Stimulated activated CD4-positive, alpha-beta T cell treated with anti-CD3 and anti-CD28 coated beads, Interleukin-4, amount 100 ng/mL, for 24 hours (primary cell): ENCODE results near the gene VAV2.

Experiments used
- DNase-seq: peaks from one replicate; pipeline ENCODE4 v3.0.0-alpha.2; 2020

VAV2 gene

DNA sequence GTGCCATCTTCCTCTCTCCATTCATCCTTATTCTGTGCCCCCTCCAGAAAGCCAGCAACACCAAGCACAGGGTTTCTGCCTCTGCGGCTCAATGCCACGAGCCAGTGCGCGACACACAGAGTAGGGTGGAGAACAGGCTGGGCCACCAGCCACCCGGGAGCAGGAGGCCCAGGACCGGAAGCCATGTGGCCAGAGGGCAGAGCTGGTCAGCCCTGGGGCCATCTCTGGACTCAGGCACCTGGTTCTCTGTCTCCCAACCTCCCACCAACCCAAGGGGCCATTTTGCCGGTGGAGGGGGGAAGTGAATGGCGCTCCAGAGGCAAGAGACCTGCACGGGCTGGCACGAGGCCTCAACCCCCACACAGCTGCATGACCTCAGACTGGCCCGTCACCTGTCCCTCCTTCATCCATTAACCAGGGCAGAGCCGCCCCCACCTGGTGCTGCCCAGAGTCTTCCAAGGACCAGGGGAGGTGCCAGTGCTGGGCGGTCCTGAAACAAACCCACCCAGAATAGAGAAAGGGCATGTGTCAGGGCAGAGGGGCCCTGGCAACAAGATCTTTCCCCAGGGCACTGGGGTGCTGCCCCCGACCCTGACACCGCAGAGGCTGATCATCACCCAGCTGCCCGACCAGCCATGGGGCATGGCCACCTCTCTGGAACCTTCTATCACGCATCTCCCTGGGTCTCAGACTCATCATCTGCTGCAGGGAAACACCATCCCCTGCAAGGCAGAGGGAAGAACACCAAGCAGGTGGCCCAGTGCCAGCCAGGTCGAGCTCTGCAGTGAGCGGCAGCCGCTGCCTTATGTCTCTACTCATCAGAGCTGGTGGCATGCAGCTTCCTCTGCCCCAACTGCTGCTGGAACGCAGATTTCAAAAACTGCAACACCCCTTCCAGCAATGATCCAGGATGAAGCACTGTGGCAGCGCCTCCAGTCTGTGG, 11.9 kb downstream of the VAV2 start:
- DNase-seq = no peak

DNA sequence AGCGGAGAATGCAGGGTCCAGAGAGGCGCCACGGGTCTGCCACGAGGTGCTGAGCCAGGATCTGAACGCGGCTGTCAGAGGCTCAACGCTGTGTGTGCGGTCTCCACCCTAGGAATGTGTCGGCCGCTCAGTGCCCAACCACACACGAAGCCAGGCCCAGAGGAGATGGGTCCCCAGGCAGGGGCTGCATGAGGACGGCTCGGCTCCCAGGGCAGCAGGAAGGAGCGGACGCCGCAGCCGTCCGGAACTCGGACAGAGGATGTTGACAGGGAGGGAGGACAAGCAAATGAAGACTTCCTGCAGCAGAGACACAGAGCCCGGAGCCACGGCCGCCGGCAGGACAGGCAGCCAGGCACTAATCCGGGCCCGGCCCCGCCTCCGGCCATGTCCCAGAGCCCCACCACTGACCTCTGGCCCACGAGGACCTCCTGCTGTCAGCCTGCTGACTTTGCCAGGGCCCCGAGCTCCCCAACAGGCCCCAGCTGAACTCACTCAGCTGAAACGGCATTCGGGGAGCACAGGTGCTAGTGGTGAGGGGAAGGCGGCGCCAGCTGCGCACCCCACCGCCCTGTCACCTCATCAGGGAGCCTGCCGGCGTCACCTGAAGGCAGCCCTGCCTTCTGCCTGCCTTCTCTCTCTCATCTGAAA, 12.7 kb downstream of the VAV2 start:
- DNase-seq = no peak

DNA sequence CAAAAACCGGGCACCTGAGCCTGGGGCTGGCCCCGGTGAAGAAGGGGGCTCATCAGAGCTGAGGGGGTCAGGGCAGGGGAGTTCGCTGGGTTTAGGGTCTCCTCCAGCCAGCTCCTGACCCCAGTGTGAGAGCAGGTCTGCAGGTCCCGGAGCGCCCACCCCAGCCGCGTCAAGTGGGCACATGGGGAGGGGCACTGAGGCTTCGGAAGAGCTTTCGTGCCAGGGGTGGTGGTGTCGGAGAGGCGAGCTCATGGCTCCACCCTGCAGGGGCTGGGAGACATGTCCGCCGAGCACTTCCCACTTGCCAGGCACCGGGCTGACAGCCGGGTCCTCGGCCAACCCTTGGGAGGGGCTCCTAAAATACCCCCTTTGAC, 13.2 kb downstream of the VAV2 start:
- no peak for DNase-seq

DNA sequence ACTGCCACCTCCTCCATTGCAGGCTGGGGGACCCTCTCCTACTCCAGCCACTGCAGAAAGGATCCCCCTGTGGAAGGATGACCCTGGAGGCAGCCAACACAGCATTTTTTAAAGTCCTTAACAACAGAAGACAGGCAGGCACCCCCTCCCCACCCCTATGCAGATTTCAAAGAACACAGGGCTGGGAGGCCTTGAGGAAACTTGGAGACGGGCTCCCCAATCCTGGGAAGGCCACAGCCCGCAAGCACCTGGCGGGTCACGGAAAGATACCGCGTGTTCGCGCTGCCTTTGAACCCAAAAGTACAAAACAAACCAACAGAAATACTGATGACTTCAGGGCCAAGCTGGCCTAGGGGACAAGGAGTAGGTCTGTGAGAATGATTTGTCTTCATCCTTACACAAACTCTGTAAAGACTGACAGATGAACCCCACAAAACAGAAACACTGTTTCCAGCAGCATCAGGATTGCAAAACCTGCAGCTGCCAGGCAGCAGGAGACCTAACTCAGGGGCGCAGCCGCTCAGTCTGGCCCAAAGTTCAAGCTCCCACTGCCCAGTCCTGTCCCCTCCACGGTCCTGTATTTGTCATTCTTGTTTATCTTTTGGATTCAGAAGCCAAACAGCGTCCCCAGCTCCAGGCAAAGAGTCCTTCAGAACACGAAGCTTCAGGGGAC, 13.8 kb downstream of the VAV2 start:
- no peak for DNase-seq

DNA sequence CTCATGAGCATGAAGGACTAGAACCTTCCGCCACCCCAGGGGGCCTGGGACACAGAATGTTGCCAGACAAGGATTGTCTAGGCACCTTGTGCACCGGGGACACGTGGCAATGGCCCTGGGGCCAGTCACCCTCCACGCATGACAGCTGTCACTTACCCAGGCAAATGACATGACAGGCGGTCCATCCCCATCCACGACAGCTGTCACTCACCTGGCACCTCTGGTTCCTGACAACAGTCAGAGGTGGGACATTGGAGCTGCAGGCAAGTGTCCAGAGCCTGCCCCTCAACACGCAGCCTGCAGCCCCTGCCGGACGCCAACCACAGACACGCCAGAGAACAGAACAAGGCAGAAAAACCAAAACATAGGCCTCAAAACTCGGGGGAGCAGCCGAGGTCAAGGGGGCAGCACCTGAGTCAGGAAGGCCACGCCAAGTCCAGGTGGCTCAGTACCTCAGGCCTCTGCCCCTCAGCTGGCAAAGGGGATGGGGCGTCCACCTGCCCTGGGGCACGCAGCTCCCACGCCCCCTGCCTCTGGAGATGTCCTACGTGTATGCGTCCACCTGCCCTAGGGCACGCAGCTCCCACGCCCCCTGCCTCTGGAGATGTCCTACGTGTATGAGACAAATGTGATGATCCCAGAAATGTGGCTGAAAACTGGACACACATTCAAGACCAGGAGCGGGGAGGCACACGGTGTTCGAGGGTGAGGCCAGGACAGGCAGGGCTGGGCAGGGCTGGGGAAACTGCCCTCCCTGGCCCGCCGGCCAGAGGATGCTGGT, 14.5 kb downstream of the VAV2 start:
- DNase-seq = no peak

DNA sequence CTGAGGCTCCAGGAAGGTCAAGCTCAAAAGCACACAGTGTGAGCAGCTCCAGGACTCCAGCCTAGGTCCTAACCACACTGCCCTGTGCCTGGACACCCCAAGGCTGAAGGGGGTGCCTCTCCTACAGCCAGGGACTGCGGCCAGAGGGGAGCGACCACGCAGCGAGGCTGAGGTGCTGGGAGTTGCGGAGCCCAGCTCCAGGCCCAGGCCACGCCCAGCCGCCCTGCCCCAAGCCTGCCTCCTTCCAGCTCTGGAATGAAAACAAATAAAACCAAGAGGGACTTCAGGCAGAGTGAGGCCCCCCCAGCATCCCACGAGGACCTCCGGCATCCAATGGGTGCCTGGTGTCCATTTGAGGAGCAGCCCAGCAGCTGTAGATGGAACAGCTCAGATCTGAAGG, 15.2 kb downstream of the VAV2 start:
- no peak for DNase-seq

DNA sequence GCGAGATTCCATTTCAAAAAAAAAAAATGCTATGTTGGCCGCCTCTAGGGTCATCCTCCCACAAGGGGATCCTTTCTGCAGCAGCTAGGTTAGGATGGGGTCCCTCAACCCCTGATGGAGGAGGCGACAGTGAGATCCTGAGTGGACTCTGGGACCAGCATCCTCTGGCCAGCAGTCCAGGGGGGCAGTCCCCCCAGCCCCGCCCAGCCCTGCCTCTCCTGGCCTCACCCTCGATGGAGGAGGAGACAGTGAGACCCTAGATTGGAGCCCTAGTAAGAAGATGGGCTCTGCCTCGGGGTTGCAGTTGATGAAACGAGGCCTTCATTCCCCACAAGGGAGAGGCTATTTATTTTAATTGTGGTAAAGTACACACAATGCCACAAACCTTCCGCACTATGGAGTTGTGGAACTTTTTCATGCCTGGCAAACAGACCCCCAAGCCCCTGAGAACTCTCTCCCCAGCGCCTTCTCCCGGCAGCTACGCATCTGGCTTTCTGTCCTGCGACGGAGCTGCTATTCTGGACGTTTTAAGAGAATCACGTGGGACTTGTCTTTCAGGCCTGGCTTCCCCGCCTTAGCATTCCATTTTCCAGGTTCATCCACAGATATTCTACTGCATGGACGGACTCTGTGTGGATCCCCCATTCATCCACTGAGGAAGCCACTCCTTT, 15.8 kb downstream of the VAV2 start:
- DNase-seq = no peak

DNA sequence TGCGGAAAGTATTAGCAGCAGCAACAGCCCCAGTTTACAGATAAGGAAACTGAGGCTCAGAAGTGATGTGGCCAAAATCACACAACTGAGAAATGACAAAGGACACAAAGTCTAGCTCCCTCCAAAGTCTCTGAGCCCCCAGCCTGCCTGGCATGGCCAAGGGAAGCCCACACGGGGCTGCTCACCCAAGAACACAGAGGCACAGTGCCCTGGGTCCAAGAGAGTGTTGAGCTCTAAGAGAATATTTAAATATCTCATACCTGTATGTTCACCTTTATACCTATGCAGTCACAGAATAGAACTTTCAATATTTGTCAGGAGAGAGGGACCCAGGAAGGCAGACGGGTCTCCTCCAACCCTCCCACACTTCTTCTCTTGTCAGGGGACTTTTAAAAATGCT, 16.6 kb downstream of the VAV2 start:
- no peak for DNase-seq

DNA sequence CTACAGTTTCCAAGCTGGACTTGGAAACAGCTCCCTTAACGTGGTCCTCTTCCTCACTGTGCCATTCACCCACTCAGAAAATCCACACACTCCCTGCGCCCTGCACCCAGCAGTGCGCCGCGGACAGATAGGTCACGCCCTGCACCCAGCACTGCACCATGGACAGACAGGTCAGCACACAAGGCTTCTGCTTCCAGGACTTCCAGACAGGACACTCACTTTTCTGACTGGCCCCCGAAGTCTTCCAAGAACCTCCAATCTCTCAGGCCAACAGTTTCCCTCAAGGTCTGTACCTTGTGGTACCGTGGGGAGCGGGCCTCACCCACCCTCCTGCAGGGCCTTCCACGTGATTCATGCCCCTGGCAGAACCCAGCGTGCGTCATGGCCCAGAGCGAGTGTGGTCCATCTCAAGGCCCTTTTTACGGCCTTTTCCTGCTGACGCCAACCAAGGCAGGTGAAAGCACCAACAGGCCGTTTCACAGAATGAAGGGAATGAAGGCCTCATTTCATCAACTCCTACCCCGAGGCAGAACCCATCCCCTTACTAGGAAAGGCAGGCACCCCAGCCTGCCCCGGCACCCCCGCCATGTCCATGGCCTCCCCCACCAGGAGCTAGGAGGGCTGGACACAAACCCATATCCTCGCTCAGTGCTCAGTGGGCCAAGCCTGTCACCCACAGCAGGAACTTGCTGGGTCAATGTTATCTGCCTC, 17.3 kb downstream of the VAV2 start:
- no peak for DNase-seq

DNA sequence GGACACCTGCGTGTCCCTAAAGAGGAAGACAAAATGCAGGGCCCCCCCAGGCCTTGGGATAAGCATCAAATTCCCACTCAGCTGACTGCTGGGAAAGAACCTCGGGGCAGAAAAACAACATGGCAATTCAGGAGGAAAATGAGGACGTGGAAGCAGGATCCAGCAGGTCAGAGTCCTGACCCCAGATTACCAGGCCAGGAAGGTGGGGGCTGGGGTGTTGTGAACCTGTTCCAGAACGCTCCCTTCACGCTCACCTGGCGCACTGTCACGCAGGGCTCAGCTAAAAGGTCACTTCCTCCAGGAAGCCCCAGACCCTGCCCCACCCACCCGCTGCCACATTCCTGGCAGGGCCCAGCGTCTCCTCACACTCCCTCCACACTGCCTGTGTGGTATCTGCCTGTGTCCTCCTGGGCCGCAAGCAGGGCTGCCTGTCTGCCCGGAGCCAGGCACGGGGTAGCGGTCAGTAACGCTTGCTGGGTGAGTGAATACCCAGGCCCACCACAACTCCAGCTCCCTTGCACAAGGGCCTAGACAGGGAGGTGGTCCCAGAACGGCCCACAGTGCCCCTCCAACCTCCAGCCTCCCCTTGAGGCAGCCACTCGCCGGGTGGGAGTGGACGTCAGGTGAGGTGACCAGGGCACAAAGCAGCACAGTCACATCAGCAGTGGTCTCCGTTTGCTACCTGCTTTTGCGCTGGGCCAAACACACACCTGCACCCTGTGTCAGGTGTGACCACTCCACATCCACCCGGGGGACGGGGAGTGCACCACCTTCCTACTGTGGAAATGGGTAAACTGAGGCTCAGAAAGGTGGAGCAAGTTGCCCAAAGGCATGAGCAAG, 18.1 kb downstream of the VAV2 start:
- DNase-seq = no peak

DNA sequence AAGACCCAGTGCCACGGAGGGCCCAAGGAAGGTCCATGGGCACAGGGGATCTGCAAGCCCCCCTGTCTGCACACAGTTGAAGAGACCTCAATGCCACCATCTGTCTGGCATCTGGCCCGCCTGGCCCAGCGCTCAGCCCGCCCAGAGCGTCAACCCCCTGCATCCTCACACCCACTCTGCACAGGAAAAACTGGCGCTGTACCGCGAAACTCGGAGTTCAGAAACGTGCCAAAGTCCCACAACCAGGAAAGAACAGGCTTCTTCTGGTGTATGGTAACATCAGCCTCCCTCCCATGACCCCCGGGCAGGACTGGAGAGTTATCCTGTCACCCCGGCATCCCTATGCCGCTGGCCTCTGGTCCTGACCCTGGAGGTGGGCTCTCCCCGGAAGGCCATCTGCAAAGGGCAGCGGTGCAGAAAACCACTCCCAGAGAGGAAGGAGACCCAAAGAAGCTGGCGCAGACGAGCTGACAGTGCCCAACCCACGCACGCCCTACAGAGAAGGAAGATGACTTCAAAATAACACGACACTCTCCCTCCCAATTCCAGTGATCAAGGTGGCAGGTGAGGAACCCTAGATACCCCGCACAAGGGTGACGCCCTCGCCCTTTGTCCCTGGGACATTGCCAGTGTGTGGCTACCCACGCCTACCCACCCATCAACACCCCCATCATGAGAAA, 18.9 kb downstream of the VAV2 start:
- DNase-seq = no peak

DNA sequence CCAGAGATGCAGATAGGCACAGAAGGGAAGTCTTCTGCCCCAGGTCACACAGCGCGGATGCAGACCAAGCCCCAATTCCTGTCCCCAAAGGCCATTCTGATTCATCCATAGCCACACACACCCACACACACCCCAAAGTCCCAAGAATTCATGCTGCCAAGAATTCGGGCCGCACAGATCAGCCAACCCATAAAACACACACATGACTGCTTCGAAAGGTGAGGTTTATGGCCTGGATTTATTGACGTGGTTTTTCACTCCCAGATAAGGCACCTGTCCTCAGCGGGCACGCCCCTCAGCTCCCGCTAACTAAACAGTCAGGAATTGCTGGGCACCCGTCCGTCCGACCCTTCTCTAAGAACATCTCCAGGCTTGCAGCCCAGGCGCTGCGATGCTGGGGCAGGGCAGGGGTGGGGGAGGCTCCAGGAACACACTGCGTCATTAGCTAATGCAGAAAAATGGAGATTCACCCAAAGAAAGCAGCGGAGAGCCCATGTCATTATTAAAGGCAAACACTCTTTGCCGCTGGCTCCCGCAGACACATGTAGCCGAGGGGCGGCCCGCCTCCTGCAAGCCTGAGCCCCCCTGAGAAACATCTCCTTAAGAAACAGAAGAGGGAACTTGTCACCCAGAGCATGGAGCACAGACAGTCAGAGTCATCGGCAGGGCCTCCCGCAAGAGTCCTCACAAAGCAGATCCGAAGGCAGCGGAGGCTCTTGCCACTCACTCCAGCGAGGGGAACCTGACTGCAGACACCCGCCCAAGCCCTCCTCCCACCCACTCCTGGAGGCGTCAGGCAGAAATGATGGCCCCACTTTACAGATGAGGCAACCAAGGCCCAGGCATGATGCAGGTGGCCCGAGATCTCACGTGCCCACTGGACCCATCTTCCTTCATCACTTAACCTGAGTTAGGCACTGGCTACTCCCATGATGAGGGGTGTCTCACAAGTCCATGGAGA, 19.9 kb downstream of the VAV2 start:
- DNase-seq = no peak

DNA sequence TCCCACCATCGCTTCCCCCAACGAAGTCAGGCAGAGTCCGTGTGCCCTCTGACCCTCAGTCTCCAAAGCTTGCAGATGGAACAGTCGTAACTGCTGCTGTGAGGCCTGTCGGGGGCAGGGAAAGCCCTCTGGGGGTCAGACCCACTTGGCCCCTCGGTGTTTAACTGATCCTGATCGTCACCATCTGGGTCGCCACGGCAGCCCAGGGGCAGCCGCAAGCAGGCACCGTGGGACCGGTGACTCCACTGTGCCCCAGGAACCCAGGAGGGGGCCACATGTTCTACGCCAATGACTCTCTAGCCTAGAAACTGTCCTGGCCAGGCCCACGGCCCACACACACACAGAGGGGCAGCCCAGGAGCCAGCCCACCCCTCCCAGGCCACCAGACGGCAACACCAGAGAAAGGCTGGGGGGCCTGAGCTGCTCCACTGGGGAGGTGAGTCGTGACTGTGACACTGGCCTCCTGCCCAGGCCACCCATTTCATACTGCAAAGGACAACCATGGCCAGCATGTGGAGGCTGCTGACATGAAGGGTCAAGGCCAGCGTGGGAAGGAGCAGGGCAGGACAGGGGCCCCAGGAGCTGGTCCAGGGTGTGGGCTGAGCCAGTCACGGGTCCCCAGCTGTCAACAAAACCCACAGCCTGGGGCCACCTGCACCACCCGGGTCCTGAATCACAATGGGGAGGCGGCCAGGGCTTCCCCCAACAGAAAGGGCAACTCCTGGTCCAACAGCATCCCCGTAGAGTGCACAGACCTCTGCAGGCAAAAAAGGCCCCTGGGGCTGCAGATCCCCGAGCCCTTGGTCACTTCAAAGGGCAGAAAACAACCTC, 20.8 kb downstream of the VAV2 start:
- no peak for DNase-seq

DNA sequence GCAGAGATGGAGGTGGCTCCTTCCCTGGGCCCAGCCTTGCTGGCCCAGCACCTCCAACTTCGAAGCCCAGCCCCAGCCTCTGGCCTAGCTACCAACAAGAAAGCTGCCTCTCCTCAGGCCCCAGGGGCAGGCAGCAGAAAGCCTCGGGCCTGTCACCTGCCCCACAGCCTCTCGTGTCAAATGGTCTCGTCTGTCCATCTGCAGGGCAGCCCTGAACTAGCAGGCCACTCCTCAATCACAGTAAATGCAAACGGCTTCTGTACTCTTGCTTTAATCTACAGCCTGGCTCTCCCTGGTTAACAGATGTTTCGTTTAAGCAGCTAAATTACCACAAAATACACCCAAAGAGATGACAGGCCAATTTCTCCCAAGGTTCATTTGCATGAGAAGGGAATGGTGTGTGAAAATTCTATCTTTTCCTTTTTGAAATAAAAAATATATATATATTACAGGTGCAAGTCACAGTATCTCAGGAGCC, 21.5 kb downstream of the VAV2 start:
- DNase-seq = no peak

DNA sequence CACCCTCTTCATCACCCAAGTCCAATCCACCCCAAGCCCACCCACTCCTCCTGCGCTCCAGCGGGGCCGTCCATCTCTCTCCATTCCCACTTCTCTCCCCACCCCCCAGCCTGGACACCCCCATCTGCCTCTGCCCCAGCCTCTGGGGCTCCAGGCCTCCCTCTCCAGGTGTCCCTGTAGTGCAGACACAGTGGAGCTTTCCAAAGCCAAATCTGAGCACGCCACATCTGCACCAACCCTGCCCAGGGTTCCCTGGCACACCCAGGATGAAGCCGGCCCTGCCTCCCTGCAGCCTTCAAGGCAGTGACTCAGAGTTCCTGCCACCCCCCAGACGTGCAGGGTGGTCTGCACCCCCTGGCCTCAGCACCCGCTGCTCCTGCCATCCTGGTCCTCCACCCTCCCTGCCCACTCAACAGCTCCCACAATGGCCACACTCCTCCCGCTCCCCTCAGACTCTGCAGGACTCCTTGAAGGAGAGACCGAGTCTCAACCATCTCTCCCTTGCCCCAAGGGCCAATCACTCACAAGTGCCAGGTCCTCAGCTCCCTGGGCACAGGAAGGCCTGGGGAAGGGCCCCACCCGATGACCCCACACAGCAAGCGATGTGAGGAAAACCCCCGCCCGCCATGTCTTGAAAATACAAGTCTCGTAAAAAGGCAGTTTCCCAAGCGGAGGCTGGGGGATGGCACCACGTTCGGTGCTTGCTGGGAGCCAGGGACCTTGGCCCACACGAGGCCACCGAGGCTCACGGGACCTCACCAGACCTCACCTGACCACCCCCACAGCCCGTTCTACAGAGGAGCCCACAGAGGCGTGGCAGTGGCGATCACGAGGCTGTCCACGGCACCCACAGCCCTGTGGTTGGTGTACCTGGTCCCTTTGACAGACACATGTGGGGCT, 22.2 kb downstream of the VAV2 start:
- DNase-seq = no peak

DNA sequence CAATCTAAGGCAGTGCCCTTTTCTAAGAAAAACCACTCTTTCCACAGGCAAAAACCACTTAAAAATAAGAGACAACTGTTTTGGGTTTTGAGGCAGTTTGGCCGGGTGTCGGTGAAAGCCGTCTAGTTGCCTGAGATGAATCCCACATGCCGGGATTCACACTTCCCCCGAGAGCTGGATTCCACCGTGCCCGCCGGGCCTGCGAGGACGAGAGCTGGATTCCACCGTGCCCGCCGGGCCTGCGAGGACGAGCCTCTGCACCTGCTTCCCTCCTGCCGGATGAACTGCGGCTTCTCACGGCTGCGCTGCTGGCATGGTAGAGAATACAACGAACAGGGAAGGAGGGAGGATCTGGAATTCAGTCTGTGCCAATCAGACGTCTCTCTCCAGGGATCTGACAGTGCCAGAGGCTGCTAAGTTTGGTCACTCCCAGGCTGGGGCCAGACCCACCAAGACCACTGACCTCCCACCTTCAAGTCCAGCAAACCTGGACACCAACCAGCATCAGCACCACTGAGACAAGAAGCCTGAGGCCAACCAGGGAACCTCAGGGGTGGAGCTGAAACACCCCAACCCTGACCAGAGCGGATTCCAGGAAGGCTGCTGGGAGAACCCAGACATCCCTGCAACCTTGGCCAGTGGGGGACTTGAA, 23.0 kb downstream of the VAV2 start:
- DNase-seq = no peak
